Muscle layer of colon (tissue), 2 donors: ENCODE data around the gene OSTN.
"Not testable (repeated sequence)": the region's sequence is repeated elsewhere in the genome, so short reads cannot be mapped to it uniquely, and the experiment has no call there.

Source experiments
- H3K27ac ChIP-seq: one replicate; pipeline ENCODE4 v1.7.0; 2013; ENCODE audit warnings: low read depth, mild to moderate bottlenecking, low read length, moderate library complexity
- H3K27me3 ChIP-seq, 2 donors: one replicate each; pipeline ENCODE4 v1.7.0; 2013; ENCODE audit warnings: low read length in 2 of 2, mild to moderate bottlenecking in 2 of 2; ENCODE audit not compliant: insufficient read depth in 2 of 2, control insufficient read depth in 1 of 2
- H3K36me3 ChIP-seq: one replicate; pipeline ENCODE4 v1.7.0; 2013; ENCODE audit warnings: mild to moderate bottlenecking, low read length; ENCODE audit not compliant: insufficient read depth
- H3K4me1 ChIP-seq: one replicate; pipeline ENCODE4 v1.7.0; 2013; ENCODE audit warnings: mild to moderate bottlenecking, low read length; ENCODE audit not compliant: insufficient read depth
- H3K4me3 ChIP-seq, 2 donors: one replicate each; pipeline ENCODE4 v1.7.0; 2013; ENCODE audit warnings: low read length in 2 of 2, low read depth in 1 of 2, mild to moderate bottlenecking in 1 of 2, moderate library complexity in 1 of 2
- H3K9ac ChIP-seq: one replicate; pipeline ENCODE4 v1.7.0; 2013; ENCODE audit warnings: low read length
- H3K9me3 ChIP-seq: one replicate; pipeline ENCODE4 v1.7.0; 2013; ENCODE audit warnings: mild to moderate bottlenecking, low read length
- donor health status: abdominal sarcoma.
- donor health status: Adenocarcinoma of cecum.

The OSTN gene

GRCh38 chr3:191198932-191199331 is at the start of gene OSTN:
OSTN (plus strand) TSS chr3:191199241; CDS start chr3:191212533, 13,292 bp downstream.
- Histone ChIP-seq H3K4me3 (no peak within 1 kb of the TSS), H3K4me1 (no peaks in the 10 kb centered on the region)

GRCh38 chr3:191151653-191152052 is 47.4 kb upstream of the OSTN start:
- Histone ChIP-seq H3K4me3 (no peak overlapping the region), H3K27ac (no peak overlapping the region), H3K9me3 (no peaks in the 10 kb centered on the region), H3K4me1 (no peaks in the 10 kb centered on the region), H3K27me3 (no peaks in the 10 kb centered on the region), H3K9ac (no peak overlapping the region), H3K36me3 (no peaks in the 10 kb centered on the region)

More at GRCh38 chr3:191198932-191199331, at the start of gene OSTN:
- Histone ChIP-seq H3K36me3 (no peaks in the 10 kb centered on the region), H3K27ac (no peak within 1 kb of the TSS), H3K27me3 (no peaks in the 10 kb centered on the region), H3K9me3 (no peaks in the 10 kb centered on the region), H3K9ac (no peak within 1 kb of the TSS)

GRCh38 chr3:191154827-191155226 is 44.2 kb upstream of the OSTN start:
- Histone ChIP-seq H3K4me1 (no peaks in the 10 kb centered on the region), H3K27ac (no peak overlapping the region), H3K9me3 (no peaks in the 10 kb centered on the region), H3K27me3 (no peaks in the 10 kb centered on the region), H3K36me3 (no peaks in the 10 kb centered on the region), H3K4me3 (no peak overlapping the region), H3K9ac (no peak overlapping the region)

GRCh38 chr3:191158247-191158646 is 40.8 kb upstream of the OSTN start:
- Histone ChIP-seq H3K27me3 (no peaks in the 10 kb centered on the region), H3K9ac (no peak overlapping the region), H3K9me3 (no peaks in the 10 kb centered on the region), H3K4me3 (no peak overlapping the region), H3K4me1 (no peaks in the 10 kb centered on the region), H3K36me3 (no peaks in the 10 kb centered on the region), H3K27ac (no peak overlapping the region)

GRCh38 chr3:191158815-191159214 is 40.2 kb upstream of the OSTN start:
- Histone ChIP-seq H3K4me3 (no peak overlapping the region), H3K9ac (no peak overlapping the region), H3K27ac (no peak overlapping the region), H3K27me3 (no peaks in the 10 kb centered on the region), H3K36me3 (no peaks in the 10 kb centered on the region), H3K4me1 (no peaks in the 10 kb centered on the region), H3K9me3 (no peaks in the 10 kb centered on the region)

- H3K27me3 ChIP-seq = no peaks in the 10 kb centered on the region
- H3K9ac ChIP-seq = no peak overlapping the region
- H3K27ac ChIP-seq = no peak overlapping the region
- H3K9me3 ChIP-seq = no peaks in the 10 kb centered on the region
- no peaks in the 10 kb centered on the region for H3K36me3 ChIP-seq
- H3K4me3 ChIP-seq = no peak overlapping the region
- H3K4me1 ChIP-seq = no peaks in the 10 kb centered on the region
Observed at GRCh38 chr3:191165802-191166201, 33.2 kb upstream of the OSTN start.

- Histone ChIP-seq H3K27ac (no peak overlapping the region), H3K36me3 (no peaks in the 10 kb centered on the region), H3K4me1 (no peaks in the 10 kb centered on the region), H3K27me3 (no peaks in the 10 kb centered on the region), H3K9me3 (no peaks in the 10 kb centered on the region), H3K9ac (no peak overlapping the region), H3K4me3 (no peak overlapping the region)
Observed at GRCh38 chr3:191166368-191166767, 32.7 kb upstream of the OSTN start.

- Histone ChIP-seq H3K36me3 (no peaks in the 10 kb centered on the region), H3K9ac (no peak overlapping the region), H3K27me3 (no peaks in the 10 kb centered on the region), H3K4me3 (no peak overlapping the region), H3K27ac (no peak overlapping the region), H3K9me3 (no peaks in the 10 kb centered on the region), H3K4me1 (no peaks in the 10 kb centered on the region)
Observed at GRCh38 chr3:191169566-191169965, 29.5 kb upstream of the OSTN start.

- H3K27ac ChIP-seq = no peak overlapping the region
- H3K9ac ChIP-seq = no peak overlapping the region
- no peak overlapping the region for H3K4me3 ChIP-seq
- H3K9me3 ChIP-seq = no peaks in the 10 kb centered on the region
- H3K4me1 ChIP-seq = no peaks in the 10 kb centered on the region
- H3K27me3 ChIP-seq = no peaks in the 10 kb centered on the region
- H3K36me3 ChIP-seq = no peaks in the 10 kb centered on the region
Observed at GRCh38 chr3:191170097-191170496, 28.9 kb upstream of the OSTN start.

GRCh38 chr3:191175102-191175501 is 23.9 kb upstream of the OSTN start:
- H3K4me3 ChIP-seq = no peak overlapping the region
- no peaks in the 10 kb centered on the region for H3K4me1 ChIP-seq
- no peak overlapping the region for H3K27ac ChIP-seq
- H3K36me3 ChIP-seq = no peaks in the 10 kb centered on the region
- no peaks in the 10 kb centered on the region for H3K27me3 ChIP-seq
- H3K9me3 ChIP-seq = no peaks in the 10 kb centered on the region
- no peak overlapping the region for H3K9ac ChIP-seq

GRCh38 chr3:191176038-191176785 is 22.8 kb upstream of the OSTN start:
- no peaks in the 10 kb centered on the region for H3K9me3 ChIP-seq
- H3K4me3 ChIP-seq = no peak overlapping the region
- no peaks in the 10 kb centered on the region for H3K4me1 ChIP-seq
- H3K27me3 ChIP-seq = no peaks in the 10 kb centered on the region
- H3K27ac ChIP-seq = no peak overlapping the region
- no peak overlapping the region for H3K9ac ChIP-seq
- H3K36me3 ChIP-seq = no peaks in the 10 kb centered on the region

- not testable (repeated sequence) for H3K36me3 ChIP-seq, H3K4me1 ChIP-seq, H3K9me3 ChIP-seq, H3K9ac ChIP-seq, H3K4me3 ChIP-seq, H3K27ac ChIP-seq, H3K27me3 ChIP-seq
Observed at GRCh38 chr3:191185382-191185781, 13.7 kb upstream of the OSTN start.
